Measurements from ENCODE around the gene NUCB1. TPM values are rescaled to one million over a fixed set of nuclear protein-coding genes. Genes with fewer than 3 reads are reported as not detected.
"Not testable (repeated sequence)": the region's sequence is repeated elsewhere in the genome, so short reads cannot be mapped to it uniquely, and the experiment has no call there.

NUCB1 gene
- total RNA-seq, 1 donor from 2014 or later = 164 TPM

DNA sequence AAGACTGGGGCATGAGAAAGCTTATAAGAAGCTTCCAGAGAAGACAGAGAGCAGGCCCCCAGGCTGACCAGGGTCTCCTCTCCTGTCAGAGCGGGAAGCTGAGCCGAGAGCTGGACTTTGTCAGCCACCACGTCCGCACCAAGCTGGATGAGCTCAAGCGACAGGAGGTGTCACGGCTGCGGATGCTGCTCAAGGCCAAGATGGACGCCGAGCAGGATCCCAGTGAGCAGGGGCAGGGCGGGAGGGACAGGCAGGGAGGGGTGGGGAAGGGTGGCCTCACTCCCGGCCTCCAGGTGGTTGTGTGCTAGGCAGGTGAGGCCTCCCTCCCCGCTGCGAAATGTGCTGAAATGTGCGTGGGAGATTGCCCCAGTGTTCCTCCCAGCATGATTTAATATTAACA, 5.6 kb downstream of the NUCB1 start:
- FAIRE-seq = no peak
- Histone ChIP-seq H3K27ac (ENCODE audit: low read depth, low read length) (no peak overlapping the region), H2AFZ (ENCODE audit: low read depth, low read length) (no peak overlapping the region), H3K4me2 (ENCODE audit: low read length) (no peak overlapping the region), H3K9me3 (ENCODE audit: insufficient read depth, low read depth, low read length) (no peaks in the 10 kb centered on the region), H4K20me1 (ENCODE audit: insufficient read depth, low read length) (peaks cover 14% of the 10 kb centered on the region), H3K4me3 (ENCODE audit: insufficient read depth, low read depth, low read length) (no peak overlapping the region), H3K4me1 (ENCODE audit: insufficient read depth, low read length) (peaks cover 9% of the 10 kb centered on the region), H3K27me3 (ENCODE audit: insufficient read depth, low read length) (no peaks in the 10 kb centered on the region), H3K79me2 (ENCODE audit: insufficient read depth, low read length) (peaks cover 21% of the 10 kb centered on the region), H3K36me3 (ENCODE audit: insufficient read depth, low read length) (peaks cover 8% of the 10 kb centered on the region), H3K9ac (ENCODE audit: low read length) (no peak overlapping the region)
- no peaks in the 10 kb centered on the region for H3K27me3 Mint-ChIP-seq (ENCODE audit: low read depth, unreplicated experiment)
- H3K36me3 Mint-ChIP-seq (ENCODE audit: low read depth, unreplicated experiment) = peaks cover 19% of the 10 kb centered on the region
- peaks cover 6% of the 10 kb centered on the region for H3K4me1 Mint-ChIP-seq (ENCODE audit: low read depth, unreplicated experiment)
- H3K4me3 Mint-ChIP-seq (ENCODE audit: unreplicated experiment) = no peak overlapping the region
- TF ChIP-seq, protein P1, sequence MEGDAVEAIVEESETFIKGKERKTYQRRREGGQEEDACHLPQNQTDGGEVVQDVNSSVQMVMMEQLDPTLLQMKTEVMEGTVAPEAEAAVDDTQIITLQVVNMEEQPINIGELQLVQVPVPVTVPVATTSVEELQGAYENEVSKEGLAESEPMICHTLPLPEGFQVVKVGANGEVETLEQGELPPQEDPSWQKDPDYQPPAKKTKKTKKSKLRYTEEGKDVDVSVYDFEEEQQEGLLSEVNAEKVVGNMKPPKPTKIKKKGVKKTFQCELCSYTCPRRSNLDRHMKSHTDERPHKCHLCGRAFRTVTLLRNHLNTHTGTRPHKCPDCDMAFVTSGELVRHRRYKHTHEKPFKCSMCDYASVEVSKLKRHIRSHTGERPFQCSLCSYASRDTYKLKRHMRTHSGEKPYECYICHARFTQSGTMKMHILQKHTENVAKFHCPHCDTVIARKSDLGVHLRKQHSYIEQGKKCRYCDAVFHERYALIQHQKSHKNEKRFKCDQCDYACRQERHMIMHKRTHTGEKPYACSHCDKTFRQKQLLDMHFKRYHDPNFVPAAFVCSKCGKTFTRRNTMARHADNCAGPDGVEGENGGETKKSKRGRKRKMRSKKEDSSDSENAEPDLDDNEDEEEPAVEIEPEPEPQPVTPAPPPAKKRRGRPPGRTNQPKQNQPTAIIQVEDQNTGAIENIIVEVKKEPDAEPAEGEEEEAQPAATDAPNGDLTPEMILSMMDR (IDR thresholded peaks at IDR 0.05; ENCODE audit: insufficient read depth, low read depth, low read length) = no peak
- TF ChIP-seq EZH2 (IDR thresholded peaks at IDR 0.05; ENCODE audit: insufficient read depth, low read length) = no peak
- H3K9me3 Mint-ChIP-seq (ENCODE audit: unreplicated experiment) = peaks cover 2% of the 10 kb centered on the region
- no peak for DNase-seq (ENCODE audit: low read depth)
- H3K27ac Mint-ChIP-seq (ENCODE audit: unreplicated experiment) = no peak overlapping the region

DNA sequence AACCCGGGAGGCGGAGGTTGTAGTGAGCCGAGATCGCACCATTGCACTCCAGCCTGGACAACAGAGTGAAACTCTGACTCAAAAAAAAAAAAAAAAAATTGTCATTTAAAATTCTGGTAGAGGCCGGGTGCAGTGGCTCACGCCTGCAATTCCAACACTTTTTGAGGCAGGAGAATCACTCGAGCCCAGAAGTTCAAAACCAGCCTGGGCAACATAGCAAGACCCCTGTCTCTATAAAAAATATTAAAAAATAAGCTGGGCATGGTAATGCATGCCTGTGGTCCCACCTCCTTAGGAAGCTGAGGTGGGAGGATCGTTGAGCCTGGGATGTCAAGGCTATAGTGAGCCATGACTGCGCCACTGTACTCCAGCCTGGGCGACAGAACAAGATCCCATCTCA, 6.2 kb downstream of the NUCB1 start:
- peaks cover 15% of the 10 kb centered on the region for H3K36me3 Mint-ChIP-seq (ENCODE audit: low read depth, unreplicated experiment)
- peaks cover 2% of the 10 kb centered on the region for H3K9me3 Mint-ChIP-seq (ENCODE audit: unreplicated experiment)
- Histone ChIP-seq H3K27me3 (ENCODE audit: insufficient read depth, low read length) (no peaks in the 10 kb centered on the region), H3K79me2 (ENCODE audit: insufficient read depth, low read length) (peaks cover 15% of the 10 kb centered on the region), H3K27ac (ENCODE audit: low read depth, low read length) (no peak overlapping the region), H3K4me1 (ENCODE audit: insufficient read depth, low read length) (peaks cover 4% of the 10 kb centered on the region), H3K4me3 (ENCODE audit: insufficient read depth, low read depth, low read length) (no peak overlapping the region), H2AFZ (ENCODE audit: low read depth, low read length) (no peak overlapping the region), H4K20me1 (ENCODE audit: insufficient read depth, low read length) (peaks cover 18% of the 10 kb centered on the region), H3K4me2 (ENCODE audit: low read length) (no peak overlapping the region), H3K36me3 (ENCODE audit: insufficient read depth, low read length) (peaks cover 13% of the 10 kb centered on the region), H3K9ac (ENCODE audit: low read length) (no peak overlapping the region), H3K9me3 (ENCODE audit: insufficient read depth, low read depth, low read length) (no peaks in the 10 kb centered on the region)
- DNase-seq (ENCODE audit: low read depth) = no peak
- no peak for FAIRE-seq
- H3K4me3 Mint-ChIP-seq (ENCODE audit: unreplicated experiment) = no peak overlapping the region
- H3K27me3 Mint-ChIP-seq (ENCODE audit: low read depth, unreplicated experiment) = no peaks in the 10 kb centered on the region
- TF ChIP-seq EZH2 (IDR thresholded peaks at IDR 0.05; ENCODE audit: insufficient read depth, low read length) = no peak
- TF ChIP-seq, protein P1 (IDR thresholded peaks at IDR 0.05; ENCODE audit: insufficient read depth, low read depth, low read length) = no peak
- no peaks in the 10 kb centered on the region for H3K4me1 Mint-ChIP-seq (ENCODE audit: low read depth, unreplicated experiment)
- H3K27ac Mint-ChIP-seq (ENCODE audit: unreplicated experiment) = no peak overlapping the region

DNA sequence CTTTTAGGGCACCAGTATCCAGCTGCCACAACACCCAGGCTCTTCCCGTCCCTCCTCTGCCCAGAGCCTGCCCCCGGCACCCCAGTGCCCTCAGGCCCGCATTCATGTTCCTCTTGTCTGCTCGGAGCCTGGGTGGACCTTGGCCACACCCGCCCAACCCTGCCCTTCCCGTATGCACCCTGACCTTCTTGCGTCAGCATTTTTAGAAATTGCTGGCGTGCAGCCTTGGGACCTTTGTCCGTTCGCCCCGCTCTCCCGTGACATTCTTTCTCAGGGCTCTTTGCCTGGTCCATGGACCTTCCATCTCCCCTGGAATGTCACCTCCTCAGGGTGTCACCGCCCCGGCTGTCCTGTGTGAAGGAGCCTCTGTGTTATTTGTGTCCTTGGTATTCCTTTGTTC, 7.6 kb downstream of the NUCB1 start:
- Histone ChIP-seq H3K4me2 (ENCODE audit: low read length) (no peak overlapping the region), H3K79me2 (ENCODE audit: insufficient read depth, low read length) (peaks cover 3% of the 10 kb centered on the region), H2AFZ (ENCODE audit: low read depth, low read length) (no peak overlapping the region), H3K36me3 (ENCODE audit: insufficient read depth, low read length) (peaks cover 16% of the 10 kb centered on the region), H3K27me3 (ENCODE audit: insufficient read depth, low read length) (no peaks in the 10 kb centered on the region), H3K9me3 (ENCODE audit: insufficient read depth, low read depth, low read length) (no peaks in the 10 kb centered on the region), H3K27ac (ENCODE audit: low read depth, low read length) (no peak overlapping the region), H3K4me1 (ENCODE audit: insufficient read depth, low read length) (no peaks in the 10 kb centered on the region), H4K20me1 (ENCODE audit: insufficient read depth, low read length) (peaks cover 18% of the 10 kb centered on the region), H3K4me3 (ENCODE audit: insufficient read depth, low read depth, low read length) (no peak overlapping the region), H3K9ac (ENCODE audit: low read length) (no peak overlapping the region)
- Mint-ChIP-seq H3K27me3 (ENCODE audit: low read depth, unreplicated experiment) (no peaks in the 10 kb centered on the region), H3K36me3 (ENCODE audit: low read depth, unreplicated experiment) (peaks cover 16% of the 10 kb centered on the region), H3K27ac (ENCODE audit: unreplicated experiment) (no peak overlapping the region), H3K9me3 (ENCODE audit: unreplicated experiment) (peaks cover 2% of the 10 kb centered on the region), H3K4me1 (ENCODE audit: low read depth, unreplicated experiment) (no peaks in the 10 kb centered on the region), H3K4me3 (ENCODE audit: unreplicated experiment) (no peak overlapping the region)
- no peak for FAIRE-seq
- DNase-seq (ENCODE audit: low read depth) = no peak
- TF ChIP-seq, protein P1 (IDR thresholded peaks at IDR 0.05; ENCODE audit: insufficient read depth, low read depth, low read length) = no peak
- no peak for TF ChIP-seq EZH2 (IDR thresholded peaks at IDR 0.05; ENCODE audit: insufficient read depth, low read length)

DNA sequence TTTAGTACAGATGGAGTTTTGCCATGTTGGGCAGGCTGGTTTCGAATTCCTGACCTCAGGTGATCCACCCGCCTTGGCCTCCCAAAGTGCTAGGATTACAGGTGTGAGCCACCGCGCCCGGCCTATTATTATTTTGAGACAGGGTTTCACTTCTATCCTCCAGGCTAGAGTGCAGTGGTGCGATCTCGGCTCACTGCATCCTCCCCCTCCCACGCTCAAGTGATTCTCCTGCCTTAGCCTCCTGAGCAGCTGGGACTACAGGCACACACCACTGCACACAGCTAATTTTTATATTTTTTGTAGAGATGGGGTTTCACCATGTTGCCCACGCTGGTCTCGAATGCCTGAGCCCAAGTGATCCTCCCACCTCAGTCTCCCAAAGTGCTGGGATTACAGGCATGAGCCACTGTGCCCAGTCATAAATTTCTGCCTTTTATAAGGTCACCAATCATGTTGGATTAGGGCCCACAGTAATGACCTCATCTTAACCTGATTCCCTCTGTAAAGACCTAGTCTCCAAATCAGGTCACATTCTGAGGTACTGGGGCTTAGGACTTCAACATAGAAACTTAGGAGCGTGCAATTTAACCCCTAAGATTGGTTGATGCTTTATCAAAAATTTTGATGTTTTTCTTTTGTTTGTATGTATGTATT, 9.4 kb downstream of the NUCB1 start:
- not testable (repeated sequence) for H3K27me3 ChIP-seq (ENCODE audit: insufficient read depth, low read length); FAIRE-seq; H3K4me2 ChIP-seq (ENCODE audit: low read length); H3K79me2 ChIP-seq (ENCODE audit: insufficient read depth, low read length); H2AFZ ChIP-seq (ENCODE audit: low read depth, low read length); H3K27me3 Mint-ChIP-seq (ENCODE audit: low read depth, unreplicated experiment); H3K4me3 Mint-ChIP-seq (ENCODE audit: unreplicated experiment); H3K27ac ChIP-seq (ENCODE audit: low read depth, low read length); H3K4me3 ChIP-seq (ENCODE audit: insufficient read depth, low read depth, low read length); H3K9ac ChIP-seq (ENCODE audit: low read length); H3K9me3 ChIP-seq (ENCODE audit: insufficient read depth, low read depth, low read length); DNase-seq (ENCODE audit: low read depth); H3K27ac Mint-ChIP-seq (ENCODE audit: unreplicated experiment); H3K4me1 ChIP-seq (ENCODE audit: insufficient read depth, low read length); H3K4me1 Mint-ChIP-seq (ENCODE audit: low read depth, unreplicated experiment); H3K9me3 Mint-ChIP-seq (ENCODE audit: unreplicated experiment)
- H4K20me1 ChIP-seq (ENCODE audit: insufficient read depth, low read length) = peaks cover 13% of the 10 kb centered on the region
- peaks cover 28% of the 10 kb centered on the region for H3K36me3 Mint-ChIP-seq (ENCODE audit: low read depth, unreplicated experiment)
- H3K36me3 ChIP-seq (ENCODE audit: insufficient read depth, low read length) = peaks cover 27% of the 10 kb centered on the region
